Endodermal cell (in vitro differentiated cells): ENCODE data around the gene PDE7B. TPM values are rescaled to one million over a fixed set of nuclear protein-coding genes. Genes with fewer than 3 reads are reported as not detected.

ENCODE experiments used
- DNase-seq: peaks from one replicate; pipeline ENCODE4 v3.0.0-alpha.2; 2017
- H3K27ac ChIP-seq: 2 replicates; pipeline ENCODE4 v1.5.1; 2013; ENCODE audit warnings: mild to moderate bottlenecking, low read depth, low read length, moderate library complexity
- H3K27me3 ChIP-seq: 2 replicates; pipeline ENCODE4 v1.6.1; 2013; ENCODE audit warnings: mild to moderate bottlenecking, low read length, moderate library complexity; ENCODE audit not compliant: insufficient read depth, control insufficient read depth, poor library complexity, severe bottlenecking
- H3K36me3 ChIP-seq: 2 replicates; pipeline ENCODE4 v1.7.0; 2013; ENCODE audit warnings: mild to moderate bottlenecking, low read length, moderate library complexity; ENCODE audit not compliant: control insufficient read depth, insufficient read depth
- H3K4me1 ChIP-seq: one replicate; pipeline ENCODE4 v1.7.0; 2013; ENCODE audit warnings: low read length; ENCODE audit not compliant: control insufficient read depth, insufficient read depth
- H3K4me3 ChIP-seq: 2 replicates; pipeline ENCODE4 v1.5.1; 2013; ENCODE audit warnings: mild to moderate bottlenecking, low read length, moderate library complexity
- H3K9ac ChIP-seq: 2 replicates; pipeline ENCODE4 v1.6.1; 2013; ENCODE audit warnings: mild to moderate bottlenecking, low read length, moderate library complexity; ENCODE audit not compliant: poor library complexity, severe bottlenecking; ENCODE audit errors: extremely low read depth
- H3K9me3 ChIP-seq: 2 replicates; pipeline ENCODE4 v1.6.1; 2013; ENCODE audit warnings: mild to moderate bottlenecking, low read length, moderate library complexity; ENCODE audit not compliant: control insufficient read depth
- H3K27ac Mint-ChIP-seq: 2 replicates; pipeline ENCODE4 v1.8.0; 2020; ENCODE audit warnings: mixed read lengths
- H3K27me3 Mint-ChIP-seq: 2 replicates; pipeline ENCODE4 v1.8.0; 2021; ENCODE audit warnings: mild to moderate bottlenecking, mixed read lengths; ENCODE audit not compliant: insufficient read depth
- H3K36me3 Mint-ChIP-seq: 2 replicates; pipeline ENCODE4 v1.8.0; 2020; ENCODE audit warnings: low read depth, mixed read lengths
- H3K4me1 Mint-ChIP-seq: 2 replicates; pipeline ENCODE4 v1.8.0; 2020; ENCODE audit warnings: mixed read lengths
- H3K4me3 Mint-ChIP-seq: 2 replicates; pipeline ENCODE4 v1.8.0; 2020; ENCODE audit warnings: mild to moderate bottlenecking, moderate library complexity, mixed read lengths
- H3K9me3 Mint-ChIP-seq: 2 replicates; pipeline ENCODE4 v1.8.0; 2020; ENCODE audit warnings: mild to moderate bottlenecking, mixed read lengths
- WGBS, 2 experiments: methylation state at CpG; one replicate each; pipeline versions ENCODE4 v1.1.5 to v1.1.7; 2013; ENCODE audit warnings: missing lambda C conversion rate in 2 of 2, mixed read lengths in 1 of 2; ENCODE audit not compliant: insufficient coverage in 1 of 2, insufficient read length in 1 of 2; 5-methylcytosine and 5-hydroxymethylcytosine counted together
- total RNA-seq, 2 donors: library from RNA; stranded (reverse); fragmentation: NEBNext Ultra II Directional in 1 of 2; extraction: Animal tissue kit (Norgen Biotek cat#: 25700) in 1 of 2; gene quantifications; 2 replicates in 1 of 2; 3 replicates in 1 of 2; pipeline ENCODE4 v1.2.1, GENCODE V29; 2021
- TF ChIP-seq, protein P1 (sequence below): fragments of 200-600 bp; sonication (generic); conservative IDR thresholded peaks from 2 replicates; pipeline ENCODE4 v1.5.0; 2021; ENCODE audit warnings: antibody characterized with exemption, mild to moderate bottlenecking

PDE7B gene
- total RNA-seq, 2 donors from 2014 or later = 0.26 TPM; not detected in 1

GRCh38 chr6:136192902-136193301 lies 341.4 kb downstream of the PDE7B start:
- Histone ChIP-seq H3K4me1 (no peaks in the 10 kb centered on the region), H3K4me3 (no peak overlapping the region), H3K9ac (no peak overlapping the region), H3K27ac (no peak overlapping the region), H3K27me3 (no peaks in the 10 kb centered on the region), H3K36me3 (no peaks in the 10 kb centered on the region), H3K9me3 (no peaks in the 10 kb centered on the region)
- no peak for DNase-seq
- WGBS, 2 experiments = 84 to 91% methylated on average over 5 of the region's 6 CpGs
- H3K36me3 Mint-ChIP-seq = no peaks in the 10 kb centered on the region
- H3K4me1 Mint-ChIP-seq = no peaks in the 10 kb centered on the region
- H3K4me3 Mint-ChIP-seq = no peak overlapping the region
- TF ChIP-seq, protein P1, sequence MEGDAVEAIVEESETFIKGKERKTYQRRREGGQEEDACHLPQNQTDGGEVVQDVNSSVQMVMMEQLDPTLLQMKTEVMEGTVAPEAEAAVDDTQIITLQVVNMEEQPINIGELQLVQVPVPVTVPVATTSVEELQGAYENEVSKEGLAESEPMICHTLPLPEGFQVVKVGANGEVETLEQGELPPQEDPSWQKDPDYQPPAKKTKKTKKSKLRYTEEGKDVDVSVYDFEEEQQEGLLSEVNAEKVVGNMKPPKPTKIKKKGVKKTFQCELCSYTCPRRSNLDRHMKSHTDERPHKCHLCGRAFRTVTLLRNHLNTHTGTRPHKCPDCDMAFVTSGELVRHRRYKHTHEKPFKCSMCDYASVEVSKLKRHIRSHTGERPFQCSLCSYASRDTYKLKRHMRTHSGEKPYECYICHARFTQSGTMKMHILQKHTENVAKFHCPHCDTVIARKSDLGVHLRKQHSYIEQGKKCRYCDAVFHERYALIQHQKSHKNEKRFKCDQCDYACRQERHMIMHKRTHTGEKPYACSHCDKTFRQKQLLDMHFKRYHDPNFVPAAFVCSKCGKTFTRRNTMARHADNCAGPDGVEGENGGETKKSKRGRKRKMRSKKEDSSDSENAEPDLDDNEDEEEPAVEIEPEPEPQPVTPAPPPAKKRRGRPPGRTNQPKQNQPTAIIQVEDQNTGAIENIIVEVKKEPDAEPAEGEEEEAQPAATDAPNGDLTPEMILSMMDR = no peak
- no peaks in the 10 kb centered on the region for H3K27me3 Mint-ChIP-seq
- H3K9me3 Mint-ChIP-seq = no peaks in the 10 kb centered on the region
- H3K27ac Mint-ChIP-seq = no peak overlapping the region

GRCh38 chr6:136201732-136202131 lies 350.2 kb downstream of the PDE7B start:
- no peak overlapping the region for H3K27ac Mint-ChIP-seq
- no peaks in the 10 kb centered on the region for H3K36me3 Mint-ChIP-seq
- no peak overlapping the region for H3K4me3 Mint-ChIP-seq
- no peaks in the 10 kb centered on the region for H3K4me1 Mint-ChIP-seq
- Histone ChIP-seq H3K27me3 (no peaks in the 10 kb centered on the region), H3K4me3 (no peak overlapping the region), H3K36me3 (no peaks in the 10 kb centered on the region), H3K9me3 (no peaks in the 10 kb centered on the region), H3K27ac (no peak overlapping the region), H3K4me1 (peaks cover 7% of the 10 kb centered on the region), H3K9ac (no peak overlapping the region)
- no peaks in the 10 kb centered on the region for H3K9me3 Mint-ChIP-seq
- no peak for DNase-seq
- TF ChIP-seq, protein P1 = no peak
- H3K27me3 Mint-ChIP-seq = no peaks in the 10 kb centered on the region
- WGBS, 2 experiments = 87 to 92% methylated on average over 4 to 5 of the region's 5 CpGs

GRCh38 chr6:136208783-136209182 lies 357.3 kb downstream of the PDE7B start:
- Histone ChIP-seq H3K27me3 (no peaks in the 10 kb centered on the region), H3K36me3 (no peaks in the 10 kb centered on the region), H3K4me1 (peaks cover 7% of the 10 kb centered on the region), H3K27ac (no peak overlapping the region), H3K9ac (no peak overlapping the region), H3K4me3 (no peak overlapping the region), H3K9me3 (no peaks in the 10 kb centered on the region)
- no peaks in the 10 kb centered on the region for H3K4me1 Mint-ChIP-seq
- TF ChIP-seq, protein P1 = peak; percentile 52
- H3K36me3 Mint-ChIP-seq = no peaks in the 10 kb centered on the region
- no peak for DNase-seq
- no peak overlapping the region for H3K4me3 Mint-ChIP-seq
- no peak overlapping the region for H3K27ac Mint-ChIP-seq
- no peaks in the 10 kb centered on the region for H3K27me3 Mint-ChIP-seq
- H3K9me3 Mint-ChIP-seq = no peaks in the 10 kb centered on the region
- WGBS, 2 experiments = 93 to 94% methylated on average over 2 to 4 of the region's 4 CpGs
